ENCODE data around the gene NAV2.

NAV2 gene

GRCh38 chr11:20014067-20014402 lies 301.4 kb downstream of the NAV2 start:
- in situ Hi-C loops (cut with MboI; ENCODE audit: low pct_unique_long_range_greater_than_20kb, low sequenced_read_pairs, unreplicated experiment): no loop called here
- no peak for TF ChIP-seq CTCF (IDR thresholded peaks at IDR 0.05; ENCODE audit: extremely low read depth, insufficient read depth, missing control alignments)
- no peak for DNase-seq (ENCODE audit: low spot score)

- no peak for TF ChIP-seq CTCF (IDR thresholded peaks at IDR 0.05; ENCODE audit: extremely low read depth, insufficient read depth, missing control alignments)
- in situ Hi-C loops (cut with MboI; ENCODE audit: low pct_unique_long_range_greater_than_20kb, low sequenced_read_pairs, unreplicated experiment): no loop called here
Observed at GRCh38 chr11:20015101-20015500, 302.5 kb downstream of the NAV2 start.

GRCh38 chr11:20015529-20016427 lies 303.1 kb downstream of the NAV2 start:
- in situ Hi-C loops (cut with MboI; ENCODE audit: low pct_unique_long_range_greater_than_20kb, low sequenced_read_pairs, unreplicated experiment): no loop called here
- DNase-seq (ENCODE audit: low spot score): no peak
- TF ChIP-seq CTCF (IDR thresholded peaks at IDR 0.05; ENCODE audit: extremely low read depth, insufficient read depth, missing control alignments): no peak

More at GRCh38 chr11:20015101-20015500, 302.5 kb downstream of the NAV2 start:
- DNase-seq (ENCODE audit: low spot score): no peak

- TF ChIP-seq CTCF (IDR thresholded peaks at IDR 0.05; ENCODE audit: extremely low read depth, insufficient read depth, missing control alignments): no peak
- in situ Hi-C loops (cut with MboI; ENCODE audit: low pct_unique_long_range_greater_than_20kb, low sequenced_read_pairs, unreplicated experiment): no loop called here
- DNase-seq (ENCODE audit: low spot score): no peak
Observed at GRCh38 chr11:20016526-20016925, 303.9 kb downstream of the NAV2 start.

- no peak for TF ChIP-seq CTCF (IDR thresholded peaks at IDR 0.05; ENCODE audit: extremely low read depth, insufficient read depth, missing control alignments)
- in situ Hi-C loops (cut with MboI; ENCODE audit: low pct_unique_long_range_greater_than_20kb, low sequenced_read_pairs, unreplicated experiment): no loop called here
Observed at GRCh38 chr11:20017320-20017719, 304.7 kb downstream of the NAV2 start.

GRCh38 chr11:20020198-20020597 lies 307.6 kb downstream of the NAV2 start:
- no peak for TF ChIP-seq CTCF (IDR thresholded peaks at IDR 0.05; ENCODE audit: extremely low read depth, insufficient read depth, missing control alignments)
- in situ Hi-C loops (cut with MboI; ENCODE audit: low pct_unique_long_range_greater_than_20kb, low sequenced_read_pairs, unreplicated experiment): no loop called here
- DNase-seq (ENCODE audit: low spot score): no peak

More at GRCh38 chr11:20017320-20017719, 304.7 kb downstream of the NAV2 start:
- no peak for DNase-seq (ENCODE audit: low spot score)

Measured in GM13977 (cell line).